GM21529 (cell line): Measurements from ENCODE around the gene EPB41L2.
"Not testable (repeated sequence)": the region's sequence is repeated elsewhere in the genome, so short reads cannot be mapped to it uniquely, and the experiment has no call there.

Experiments
- ATAC-seq: cut with Tn5 transposase; IDR thresholded peaks from one replicate; pipeline ENCODE4 v1.9.1; 2021; ENCODE audit not compliant: unreplicated experiment

The EPB41L2 gene

GRCh38 chr6:130922922-130923321, 140.1 kb downstream of the EPB41L2 start:
- ATAC-seq = no peak

GRCh38 chr6:130920969-130921368, 142.1 kb downstream of the EPB41L2 start:
- no peak for ATAC-seq

GRCh38 chr6:130918171-130918570, 144.9 kb downstream of the EPB41L2 start:
- ATAC-seq = no peak

GRCh38 chr6:130915606-130916005, 147.4 kb downstream of the EPB41L2 start:
- ATAC-seq = not testable (repeated sequence)

GRCh38 chr6:130913120-130913519, 149.9 kb downstream of the EPB41L2 start:
- peak; percentile 84 for ATAC-seq

GRCh38 chr6:130912434-130912833, 150.6 kb downstream of the EPB41L2 start:
- no peak for ATAC-seq

- no peak for ATAC-seq
Measured at GRCh38 chr6:130908958-130909357, 154.1 kb downstream of the EPB41L2 start.

GRCh38 chr6:130908188-130908587, 154.9 kb downstream of the EPB41L2 start:
- ATAC-seq = peak; percentile 75

- ATAC-seq = no peak
Measured at GRCh38 chr6:130907687-130908086, 155.4 kb downstream of the EPB41L2 start.

GRCh38 chr6:130906736-130907381, 156.2 kb downstream of the EPB41L2 start:
- no peak for ATAC-seq

GRCh38 chr6:130903602-130904001, 159.4 kb downstream of the EPB41L2 start:
- ATAC-seq = no peak

- no peak for ATAC-seq
Measured at GRCh38 chr6:130903007-130903406, 160.0 kb downstream of the EPB41L2 start.

GRCh38 chr6:130900913-130901312, 162.1 kb downstream of the EPB41L2 start:
- no peak for ATAC-seq

- ATAC-seq = no peak
Measured at GRCh38 chr6:130896249-130896648, 166.8 kb downstream of the EPB41L2 start.

- ATAC-seq = no peak
Measured at GRCh38 chr6:130895516-130895915, 167.5 kb downstream of the EPB41L2 start.

- ATAC-seq = no peak
Measured at GRCh38 chr6:130893766-130894165, 169.3 kb downstream of the EPB41L2 start.

- no peak for ATAC-seq
Measured at GRCh38 chr6:130893277-130893676, 169.8 kb downstream of the EPB41L2 start.

GRCh38 chr6:130890521-130890971, 172.5 kb downstream of the EPB41L2 start:
- ATAC-seq = no peak

- ATAC-seq = no peak
Measured at GRCh38 chr6:130889423-130889822, 173.6 kb downstream of the EPB41L2 start.

- no peak for ATAC-seq
Measured at GRCh38 chr6:130888246-130888645, 174.8 kb downstream of the EPB41L2 start.

- no peak for ATAC-seq
Measured at GRCh38 chr6:130886966-130887365, 176.1 kb downstream of the EPB41L2 start.

GRCh38 chr6:130885392-130886192, 177.5 kb downstream of the EPB41L2 start:
- peak; percentile 93 for ATAC-seq
